HG02678 (cell line): Measurements from ENCODE around the gene ZNF175.
"Not testable (repeated sequence)": the region's sequence is repeated elsewhere in the genome, so short reads cannot be mapped to it uniquely, and the experiment has no call there.

Source experiments
- ATAC-seq: cut with Tn5 transposase; IDR thresholded peaks from one replicate; pipeline ENCODE4 v1.9.1; 2021; ENCODE audit warnings: mild to moderate bottlenecking, moderate library complexity; ENCODE audit not compliant: unreplicated experiment

Gene ZNF175

GRCh38 chr19:51626675-51627074 is 55.6 kb downstream of the ZNF175 start:
- ATAC-seq = no peak

- no peak for ATAC-seq
Measured at GRCh38 chr19:51627491-51628138, 56.5 kb downstream of the ZNF175 start.

- ATAC-seq = no peak
Measured at GRCh38 chr19:51628153-51628939, 57.3 kb downstream of the ZNF175 start.

- ATAC-seq = not testable (repeated sequence)
Measured at GRCh38 chr19:51630315-51630714, 59.2 kb downstream of the ZNF175 start, which contains the start of gene SIGLEC5. Gene SIGLEC5 (minus strand): TSS chr19:51630401. CDS start chr19:51630335, 66 bp downstream.

GRCh38 chr19:51632126-51632525 is 61.0 kb downstream of the ZNF175 start:
- ATAC-seq = no peak

GRCh38 chr19:51637362-51637978 is 66.4 kb downstream of the ZNF175 start:
- no peak for ATAC-seq

GRCh38 chr19:51639916-51640315 is 68.8 kb downstream of the ZNF175 start:
- no peak for ATAC-seq

- ATAC-seq = no peak
Measured at GRCh38 chr19:51640386-51640785, 69.3 kb downstream of the ZNF175 start.

- ATAC-seq = no peak
Measured at GRCh38 chr19:51641648-51642047, 70.6 kb downstream of the ZNF175 start.
